ENCODE results near the gene MACROD1. TPM values are rescaled to one million over a fixed set of nuclear protein-coding genes. Genes with fewer than 3 reads are reported as not detected.
A peak's percentile ranks its signal among the peaks of the same experiment; 100 is the strongest.

Gene MACROD1, protein sequence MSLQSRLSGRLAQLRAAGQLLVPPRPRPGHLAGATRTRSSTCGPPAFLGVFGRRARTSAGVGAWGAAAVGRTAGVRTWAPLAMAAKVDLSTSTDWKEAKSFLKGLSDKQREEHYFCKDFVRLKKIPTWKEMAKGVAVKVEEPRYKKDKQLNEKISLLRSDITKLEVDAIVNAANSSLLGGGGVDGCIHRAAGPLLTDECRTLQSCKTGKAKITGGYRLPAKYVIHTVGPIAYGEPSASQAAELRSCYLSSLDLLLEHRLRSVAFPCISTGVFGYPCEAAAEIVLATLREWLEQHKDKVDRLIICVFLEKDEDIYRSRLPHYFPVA
- total RNA-seq = 26.5 TPM

DNA sequence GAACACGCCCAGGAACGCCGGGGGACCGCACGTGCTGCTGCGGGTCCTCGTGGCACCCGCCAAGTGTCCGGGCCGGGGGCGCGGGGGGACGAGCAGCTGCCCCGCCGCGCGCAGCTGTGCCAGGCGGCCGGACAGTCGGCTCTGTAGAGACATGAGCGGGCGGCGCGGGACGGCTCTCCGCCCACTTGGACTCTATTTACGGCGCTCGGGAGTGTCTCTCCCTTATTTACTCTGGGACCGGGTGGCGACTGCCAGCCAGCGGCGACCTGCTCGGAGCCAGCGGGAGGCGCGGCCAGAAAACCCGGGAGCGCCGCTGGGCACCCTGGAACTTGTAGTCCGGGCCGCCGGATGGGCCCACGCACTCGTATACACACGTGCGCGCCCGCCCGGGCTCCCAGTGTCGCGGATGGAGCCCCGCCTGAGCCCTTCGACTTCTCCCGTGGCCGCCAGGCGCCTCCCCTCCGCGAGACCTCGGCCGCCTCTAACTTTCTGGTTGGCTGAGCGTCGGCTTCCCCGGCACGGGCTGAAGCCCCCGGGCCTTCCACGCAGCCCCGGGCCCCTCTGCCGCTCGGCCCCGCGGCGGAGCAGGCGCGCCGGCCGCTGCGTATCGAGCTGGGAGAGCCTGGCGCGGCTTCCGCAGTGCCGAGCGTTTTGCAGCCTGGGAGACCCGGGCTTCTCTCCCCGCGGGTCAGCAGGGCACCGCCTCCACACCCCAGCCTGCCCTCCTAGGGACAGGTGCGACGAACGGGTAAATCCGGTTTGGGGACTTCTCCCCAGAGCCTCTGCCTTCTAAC lies at the start of gene MACROD1:
Gene MACROD1 (minus strand): TSS at position 272 of the 794 bp plus-strand sequence. CDS start 119 bp downstream, at position 153.
- Histone ChIP-seq H3K27ac (peak within 1 kb of the TSS; percentile 44 to 65), H3K4me3 (peak within 1 kb of the TSS; percentile 82 to 92), H3K27me3 (no peaks in the 10 kb centered on the region), H3K36me3 (no peaks in the 10 kb centered on the region), H3K4me1 (peaks cover 9 to 12% of the 10 kb centered on the region in 2 donors), H3K9me3 (no peaks in the 10 kb centered on the region)
- peak in 1 of 3 experiments; percentile 1 for TF ChIP-seq CTCF (IDR thresholded peaks at IDR 0.05)
- intact Hi-C loops (cut with DNase I) = no loop called here
- DNase-seq (ENCODE audit: low spot score in 2 of 2) = peak; percentile 50 to 92

GRCh38 chr11:64211181-64211872 lies 45.4 kb upstream of the MACROD1 start:
- intact Hi-C loops (cut with DNase I) = no loop called here
- no peak overlapping the region for H3K27ac ChIP-seq
- H3K27me3 ChIP-seq = no peaks in the 10 kb centered on the region
- no peak overlapping the region for H3K4me3 ChIP-seq
- no peaks in the 10 kb centered on the region for H3K4me1 ChIP-seq
- H3K36me3 ChIP-seq = peaks cover 0 to 10% of the 10 kb centered on the region in 2 donors
- no peak for DNase-seq (ENCODE audit: low spot score in 2 of 2)
- no peak for TF ChIP-seq CTCF (IDR thresholded peaks at IDR 0.05)
- H3K9me3 ChIP-seq = no peaks in the 10 kb centered on the region

GRCh38 chr11:64210301-64211020 lies 44.5 kb upstream of the MACROD1 start:
- DNase-seq (ENCODE audit: low spot score in 2 of 2) = no peak
- no peak for TF ChIP-seq CTCF (IDR thresholded peaks at IDR 0.05)
- Histone ChIP-seq H3K4me1 (no peaks in the 10 kb centered on the region), H3K27me3 (no peaks in the 10 kb centered on the region), H3K36me3 (peaks cover 1 to 13% of the 10 kb centered on the region in 2 donors), H3K27ac (no peak overlapping the region), H3K9me3 (no peaks in the 10 kb centered on the region), H3K4me3 (no peak overlapping the region)
- intact Hi-C loops (cut with DNase I) = no loop called here

- no peak overlapping the region for H3K4me3 ChIP-seq
- no peak for DNase-seq (ENCODE audit: low spot score in 2 of 2)
- H3K36me3 ChIP-seq = peaks cover 9 to 14% of the 10 kb centered on the region in 2 donors
- no peaks in the 10 kb centered on the region for H3K27me3 ChIP-seq
- TF ChIP-seq CTCF (IDR thresholded peaks at IDR 0.05) = no peak
- no peaks in the 10 kb centered on the region for H3K9me3 ChIP-seq
- no peaks in the 10 kb centered on the region for H3K4me1 ChIP-seq
- intact Hi-C loops (cut with DNase I) = no loop called here
- H3K27ac ChIP-seq = no peak overlapping the region
Measured at GRCh38 chr11:64209563-64209843, 43.6 kb upstream of the MACROD1 start.

GRCh38 chr11:64208796-64209562 lies 43.1 kb upstream of the MACROD1 start:
- H3K4me1 ChIP-seq = no peaks in the 10 kb centered on the region
- TF ChIP-seq CTCF (IDR thresholded peaks at IDR 0.05) = no peak
- no peaks in the 10 kb centered on the region for H3K9me3 ChIP-seq
- intact Hi-C loops (cut with DNase I) = no loop called here
- peaks cover 12 to 18% of the 10 kb centered on the region in 2 donors for H3K36me3 ChIP-seq
- no peak for DNase-seq (ENCODE audit: low spot score in 2 of 2)
- H3K27ac ChIP-seq = peak overlapping the region; percentile 48 to 66
- H3K27me3 ChIP-seq = no peaks in the 10 kb centered on the region
- no peak overlapping the region for H3K4me3 ChIP-seq

All from ascending aorta (tissue), 2 donors.